ENCODE data around the gene FST. TPM values are rescaled to one million over a fixed set of nuclear protein-coding genes. Genes with fewer than 3 reads are reported as not detected.
A peak's percentile ranks its signal among the peaks of the same experiment; 100 is the strongest.

FST gene
- total and polyA plus RNA-seq, 2 of the 13 experiments (the other 11 are each of a cell fraction or from before 2014, with no cell fraction given) = 38.6 to 136 TPM

GRCh38 chr5:53479590-53480415, 626 bp upstream of the FST start (continued):
- TF ChIP-seq, protein P1, sequence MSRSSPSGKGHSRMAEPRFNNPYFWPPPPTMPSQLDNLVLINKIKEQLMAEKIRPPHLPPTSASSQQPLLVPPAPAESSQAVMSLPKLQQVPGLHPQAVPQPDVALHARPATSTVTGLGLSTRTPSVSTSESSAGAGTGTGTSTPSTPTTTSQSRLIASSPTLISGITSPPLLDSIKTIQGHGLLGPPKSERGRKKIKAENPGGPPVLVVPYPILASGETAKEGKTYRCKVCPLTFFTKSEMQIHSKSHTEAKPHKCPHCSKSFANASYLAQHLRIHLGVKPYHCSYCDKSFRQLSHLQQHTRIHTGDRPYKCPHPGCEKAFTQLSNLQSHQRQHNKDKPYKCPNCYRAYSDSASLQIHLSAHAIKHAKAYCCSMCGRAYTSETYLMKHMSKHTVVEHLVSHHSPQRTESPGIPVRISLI (CRISPR knock-in tag; IDR thresholded peaks at IDR 0.05; ENCODE audit: borderline replicate concordance) = no peak
- TF ChIP-seq ZBTB40 (IDR thresholded peaks at IDR 0.05) = no peak
- no peak for TF ChIP-seq ZBTB40 (CRISPR knock-in tag; IDR thresholded peaks at IDR 0.05)
- no peak for TF ChIP-seq TCF12 (IDR thresholded peaks at IDR 0.05)
- peak; percentile 44; the same call in 1 of the 2 replicates for TF ChIP-seq TCF12 (CRISPR knock-in tag; IDR thresholded peaks at IDR 0.05)
- 0 out of 2 replicates have a peak, but pooled peaks have one; percentile 25 for TF ChIP-seq ZNF709 (CRISPR knock-in tag; IDR thresholded peaks at IDR 0.05)
- TF ChIP-seq HMG20A (CRISPR knock-in tag; IDR thresholded peaks at IDR 0.05; ENCODE audit: borderline replicate concordance) = no peak
- TF ChIP-seq GZF1 (CRISPR knock-in tag; IDR thresholded peaks at IDR 0.05) = no peak
- TF ChIP-seq, protein P2, sequence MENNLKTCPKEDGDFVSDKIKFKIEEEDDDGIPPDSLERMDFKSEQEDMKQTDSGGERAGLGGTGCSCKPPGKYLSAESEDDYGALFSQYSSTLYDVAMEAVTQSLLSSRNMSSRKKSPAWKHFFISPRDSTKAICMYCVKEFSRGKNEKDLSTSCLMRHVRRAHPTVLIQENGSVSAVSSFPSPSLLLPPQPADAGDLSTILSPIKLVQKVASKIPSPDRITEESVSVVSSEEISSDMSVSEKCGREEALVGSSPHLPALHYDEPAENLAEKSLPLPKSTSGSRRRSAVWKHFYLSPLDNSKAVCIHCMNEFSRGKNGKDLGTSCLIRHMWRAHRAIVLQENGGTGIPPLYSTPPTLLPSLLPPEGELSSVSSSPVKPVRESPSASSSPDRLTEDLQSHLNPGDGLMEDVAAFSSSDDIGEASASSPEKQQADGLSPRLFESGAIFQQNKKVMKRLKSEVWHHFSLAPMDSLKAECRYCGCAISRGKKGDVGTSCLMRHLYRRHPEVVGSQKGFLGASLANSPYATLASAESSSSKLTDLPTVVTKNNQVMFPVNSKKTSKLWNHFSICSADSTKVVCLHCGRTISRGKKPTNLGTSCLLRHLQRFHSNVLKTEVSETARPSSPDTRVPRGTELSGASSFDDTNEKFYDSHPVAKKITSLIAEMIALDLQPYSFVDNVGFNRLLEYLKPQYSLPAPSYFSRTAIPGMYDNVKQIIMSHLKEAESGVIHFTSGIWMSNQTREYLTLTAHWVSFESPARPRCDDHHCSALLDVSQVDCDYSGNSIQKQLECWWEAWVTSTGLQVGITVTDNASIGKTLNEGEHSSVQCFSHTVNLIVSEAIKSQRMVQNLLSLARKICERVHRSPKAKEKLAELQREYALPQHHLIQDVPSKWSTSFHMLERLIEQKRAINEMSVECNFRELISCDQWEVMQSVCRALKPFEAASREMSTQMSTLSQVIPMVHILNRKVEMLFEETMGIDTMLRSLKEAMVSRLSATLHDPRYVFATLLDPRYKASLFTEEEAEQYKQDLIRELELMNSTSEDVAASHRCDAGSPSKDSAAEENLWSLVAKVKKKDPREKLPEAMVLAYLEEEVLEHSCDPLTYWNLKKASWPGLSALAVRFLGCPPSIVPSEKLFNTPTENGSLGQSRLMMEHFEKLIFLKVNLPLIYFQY (CRISPR knock-in tag; IDR thresholded peaks at IDR 0.05; ENCODE audit: borderline replicate concordance) = no peak
- TF ChIP-seq, protein P3, sequence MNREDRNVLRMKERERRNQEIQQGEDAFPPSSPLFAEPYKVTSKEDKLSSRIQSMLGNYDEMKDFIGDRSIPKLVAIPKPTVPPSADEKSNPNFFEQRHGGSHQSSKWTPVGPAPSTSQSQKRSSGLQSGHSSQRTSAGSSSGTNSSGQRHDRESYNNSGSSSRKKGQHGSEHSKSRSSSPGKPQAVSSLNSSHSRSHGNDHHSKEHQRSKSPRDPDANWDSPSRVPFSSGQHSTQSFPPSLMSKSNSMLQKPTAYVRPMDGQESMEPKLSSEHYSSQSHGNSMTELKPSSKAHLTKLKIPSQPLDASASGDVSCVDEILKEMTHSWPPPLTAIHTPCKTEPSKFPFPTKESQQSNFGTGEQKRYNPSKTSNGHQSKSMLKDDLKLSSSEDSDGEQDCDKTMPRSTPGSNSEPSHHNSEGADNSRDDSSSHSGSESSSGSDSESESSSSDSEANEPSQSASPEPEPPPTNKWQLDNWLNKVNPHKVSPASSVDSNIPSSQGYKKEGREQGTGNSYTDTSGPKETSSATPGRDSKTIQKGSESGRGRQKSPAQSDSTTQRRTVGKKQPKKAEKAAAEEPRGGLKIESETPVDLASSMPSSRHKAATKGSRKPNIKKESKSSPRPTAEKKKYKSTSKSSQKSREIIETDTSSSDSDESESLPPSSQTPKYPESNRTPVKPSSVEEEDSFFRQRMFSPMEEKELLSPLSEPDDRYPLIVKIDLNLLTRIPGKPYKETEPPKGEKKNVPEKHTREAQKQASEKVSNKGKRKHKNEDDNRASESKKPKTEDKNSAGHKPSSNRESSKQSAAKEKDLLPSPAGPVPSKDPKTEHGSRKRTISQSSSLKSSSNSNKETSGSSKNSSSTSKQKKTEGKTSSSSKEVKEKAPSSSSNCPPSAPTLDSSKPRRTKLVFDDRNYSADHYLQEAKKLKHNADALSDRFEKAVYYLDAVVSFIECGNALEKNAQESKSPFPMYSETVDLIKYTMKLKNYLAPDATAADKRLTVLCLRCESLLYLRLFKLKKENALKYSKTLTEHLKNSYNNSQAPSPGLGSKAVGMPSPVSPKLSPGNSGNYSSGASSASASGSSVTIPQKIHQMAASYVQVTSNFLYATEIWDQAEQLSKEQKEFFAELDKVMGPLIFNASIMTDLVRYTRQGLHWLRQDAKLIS (CRISPR knock-in tag; IDR thresholded peaks at IDR 0.05) = peak; percentile 92; the same call in 1 of the 2 replicates

Data from HepG2 (cell line).